RWPE1 (cell line): ENCODE measurements around the gene EXOC2.

Source experiments
- CTCF ChIA-PET: fragments of 350-600 bp; sonication (Branson Sonifier 250); formaldehyde crosslinking; extraction: SDS; loops from one replicate; lab custom pipeline; 2021; lab: Yijun Ruan, JAX
- POLR2A ChIA-PET: fragments of 400-600 bp; formaldehyde crosslinking; extraction: SDS; loops from one replicate; lab custom pipeline; 2020; ENCODE audit warnings: antibody characterized with exemption; ENCODE audit not compliant: low non-redundant PET; lab: Yijun Ruan, JAX
- DNase-seq: peaks from one replicate; pipeline ENCODE4 v3.0.0; 2012; ENCODE audit warnings: low spot score
- H3K27ac ChIP-seq: fragments of 450-650 bp; 2 replicates; pipeline ENCODE4 v1.5.1; 2017
- TF ChIP-seq, protein P1 (sequence below): fragments of 450-650 bp; conservative IDR thresholded peaks from 2 replicates; pipeline ENCODE4 v1.5.1; 2017; ENCODE audit warnings: low read depth, mild to moderate bottlenecking

The EXOC2 gene

DNA sequence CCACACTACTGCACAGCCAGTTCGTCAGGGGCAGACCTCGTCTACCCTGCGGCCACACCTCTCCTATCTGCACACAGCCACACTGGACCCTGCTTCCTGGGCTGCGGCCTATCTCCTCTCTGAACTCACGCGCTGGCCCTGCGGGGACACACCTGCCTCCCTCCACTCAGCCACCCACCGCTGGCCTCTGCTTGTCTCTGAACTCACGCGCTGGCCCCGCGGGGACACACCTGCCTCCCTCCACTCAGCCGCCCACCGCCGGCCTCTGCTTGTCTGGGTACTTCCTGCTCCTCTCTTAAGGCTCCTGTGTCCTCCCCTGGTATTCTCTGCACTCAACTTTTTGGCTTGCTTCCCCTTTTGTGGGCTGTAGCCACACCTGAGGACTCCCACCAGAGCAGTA, 88.4 kb downstream of the EXOC2 start:
- TF ChIP-seq, protein P1, sequence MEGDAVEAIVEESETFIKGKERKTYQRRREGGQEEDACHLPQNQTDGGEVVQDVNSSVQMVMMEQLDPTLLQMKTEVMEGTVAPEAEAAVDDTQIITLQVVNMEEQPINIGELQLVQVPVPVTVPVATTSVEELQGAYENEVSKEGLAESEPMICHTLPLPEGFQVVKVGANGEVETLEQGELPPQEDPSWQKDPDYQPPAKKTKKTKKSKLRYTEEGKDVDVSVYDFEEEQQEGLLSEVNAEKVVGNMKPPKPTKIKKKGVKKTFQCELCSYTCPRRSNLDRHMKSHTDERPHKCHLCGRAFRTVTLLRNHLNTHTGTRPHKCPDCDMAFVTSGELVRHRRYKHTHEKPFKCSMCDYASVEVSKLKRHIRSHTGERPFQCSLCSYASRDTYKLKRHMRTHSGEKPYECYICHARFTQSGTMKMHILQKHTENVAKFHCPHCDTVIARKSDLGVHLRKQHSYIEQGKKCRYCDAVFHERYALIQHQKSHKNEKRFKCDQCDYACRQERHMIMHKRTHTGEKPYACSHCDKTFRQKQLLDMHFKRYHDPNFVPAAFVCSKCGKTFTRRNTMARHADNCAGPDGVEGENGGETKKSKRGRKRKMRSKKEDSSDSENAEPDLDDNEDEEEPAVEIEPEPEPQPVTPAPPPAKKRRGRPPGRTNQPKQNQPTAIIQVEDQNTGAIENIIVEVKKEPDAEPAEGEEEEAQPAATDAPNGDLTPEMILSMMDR, result no peak
- DNase-seq, result no peak
- ChIA-PET POLR2A (no interaction called here), CTCF (no interaction called here)
- no peak overlapping the region for H3K27ac ChIP-seq

DNA sequence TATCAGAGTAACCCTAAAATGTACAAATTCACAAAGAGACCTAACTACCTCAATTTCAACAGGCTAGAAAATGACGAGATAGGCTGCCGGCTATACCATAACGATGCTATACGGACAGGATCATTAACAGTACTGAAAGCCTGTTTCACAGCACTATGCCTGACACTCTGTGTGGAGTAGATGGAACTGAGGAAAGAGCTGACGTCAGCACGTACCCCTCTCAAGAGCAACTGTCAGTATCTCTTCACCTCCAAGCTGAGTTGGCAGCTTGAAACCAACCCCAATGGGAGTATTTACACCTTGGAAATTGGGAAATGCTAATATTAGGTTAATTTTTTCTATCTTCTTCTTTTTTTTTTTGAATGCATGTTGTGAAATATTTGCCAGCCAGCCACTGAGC, 89.7 kb downstream of the EXOC2 start:
- TF ChIP-seq, protein P1, result no peak
- DNase-seq, result no peak
- CTCF ChIA-PET, result no interaction called here

DNA sequence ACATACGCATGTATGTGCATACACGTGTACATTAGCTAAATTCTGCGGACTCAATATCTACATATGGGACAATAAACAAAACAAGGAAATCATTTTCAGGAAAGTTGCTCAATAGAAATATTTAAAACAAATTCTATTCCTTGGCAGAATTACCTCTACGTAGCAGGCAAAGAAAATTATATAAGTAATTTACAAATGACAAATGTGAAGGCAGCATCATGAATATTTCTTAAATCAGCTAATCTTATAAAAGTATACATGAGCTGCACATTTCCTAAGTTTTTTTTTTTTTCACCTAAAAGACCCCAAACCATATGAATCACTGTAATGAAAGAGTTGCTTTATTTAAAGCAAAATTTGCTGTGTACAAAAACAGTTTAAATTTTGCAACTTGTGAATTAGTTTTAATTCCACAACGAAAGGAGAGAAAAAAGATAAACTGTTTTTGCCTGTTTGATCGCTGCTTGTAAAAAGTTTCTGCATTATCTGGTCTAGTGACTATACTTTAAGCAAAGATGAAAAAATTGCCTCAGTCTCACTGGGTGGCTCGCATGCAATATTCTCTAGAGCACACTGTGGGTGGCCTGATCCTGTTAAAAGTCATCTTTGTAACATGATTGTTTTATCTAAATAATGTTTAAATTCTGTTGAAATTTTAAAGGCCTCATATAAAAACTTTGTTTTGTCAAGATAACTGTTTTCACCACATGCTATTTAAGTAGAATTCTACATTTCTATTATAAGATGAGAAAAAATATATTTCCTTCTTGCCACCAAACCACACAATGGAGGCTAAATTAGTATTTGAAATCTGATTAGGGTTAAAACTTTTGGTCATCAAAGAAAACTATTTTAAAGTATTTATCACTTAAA, 93.1 kb downstream of the EXOC2 start:
- POLR2A ChIA-PET, result no interaction called here
- DNase-seq, result no peak
- H3K27ac ChIP-seq, result no peak overlapping the region
- TF ChIP-seq, protein P1, result no peak
- CTCF ChIA-PET, result interaction anchor here (0.5 kb wide), 1 partner anchor 153 kb away, joined by 4 read pairs; no protein-coding TSS in a partner anchor

More for the DNA sequence above, 89.7 kb downstream of the EXOC2 start:
- H3K27ac ChIP-seq, result no peak overlapping the region
- POLR2A ChIA-PET, result no interaction called here

DNA sequence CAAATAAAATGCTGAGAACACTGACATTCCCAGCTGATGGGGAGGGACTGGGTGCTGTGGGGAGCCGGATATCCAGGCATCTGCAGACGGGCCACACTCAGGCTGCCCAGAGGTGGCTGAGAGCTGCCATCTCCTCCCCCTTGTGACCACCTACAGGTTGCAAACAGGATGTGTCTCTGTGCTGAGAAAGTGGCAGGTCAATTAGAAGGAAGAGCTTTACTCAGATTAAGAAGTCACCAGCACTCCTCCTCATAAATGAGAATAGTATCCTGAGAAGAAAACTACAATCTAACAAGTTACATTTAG, 99.1 kb downstream of the EXOC2 start:
- ChIA-PET POLR2A (no interaction called here), CTCF (interaction anchor here (0.6 to 1.6 kb wide), 3 partner anchors 17 to 803 kb away, joined by 3 to 5 read pairs (median 3); no protein-coding TSS in a partner anchor)
- no peak overlapping the region for H3K27ac ChIP-seq
- DNase-seq, result no peak
- TF ChIP-seq, protein P1, result no peak

DNA sequence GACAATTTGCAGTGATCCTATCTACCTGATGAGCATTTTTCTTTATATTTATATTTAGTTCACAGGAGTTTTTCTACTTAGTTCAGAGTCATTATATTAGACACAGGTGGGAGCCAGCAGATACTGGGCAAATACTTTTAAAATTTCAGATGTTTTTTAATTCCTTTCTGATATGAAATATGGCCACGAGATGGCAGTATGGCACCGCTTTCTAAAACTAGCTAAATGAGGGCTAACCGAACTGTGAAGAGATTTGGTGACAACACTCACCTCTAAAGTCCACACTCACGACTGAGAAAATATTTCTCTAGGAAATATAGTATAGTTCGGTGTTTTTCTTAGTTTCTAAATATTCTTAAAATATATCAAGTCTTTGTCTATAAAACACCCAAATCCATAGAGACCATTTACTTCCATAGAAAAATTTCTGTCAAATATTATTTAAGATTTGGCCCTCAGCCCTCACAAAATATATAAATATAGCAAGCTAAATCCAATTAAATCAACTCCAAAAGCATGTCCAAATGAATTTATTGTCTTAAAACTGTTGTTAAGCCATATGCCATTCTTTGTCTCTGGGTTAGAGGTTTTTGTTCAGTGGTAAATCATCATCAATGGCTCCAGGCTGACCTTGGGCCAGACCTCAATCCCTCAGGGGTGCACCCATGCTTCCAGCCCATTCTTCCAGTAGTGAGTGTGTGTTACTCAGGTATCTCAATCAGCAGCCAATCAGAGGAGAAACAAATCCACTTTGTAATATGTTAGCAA, 99.6 kb downstream of the EXOC2 start:
- POLR2A ChIA-PET, result no interaction called here
- DNase-seq, result peak; percentile 26
- no peak overlapping the region for H3K27ac ChIP-seq
- TF ChIP-seq, protein P1, result peak; percentile 70
- CTCF ChIA-PET, result interaction anchor here (0.6 to 1.6 kb wide), 14 partner anchors 10 to 844 kb away, joined by 3 to 9 read pairs (median 3); no protein-coding TSS in a partner anchor

DNA sequence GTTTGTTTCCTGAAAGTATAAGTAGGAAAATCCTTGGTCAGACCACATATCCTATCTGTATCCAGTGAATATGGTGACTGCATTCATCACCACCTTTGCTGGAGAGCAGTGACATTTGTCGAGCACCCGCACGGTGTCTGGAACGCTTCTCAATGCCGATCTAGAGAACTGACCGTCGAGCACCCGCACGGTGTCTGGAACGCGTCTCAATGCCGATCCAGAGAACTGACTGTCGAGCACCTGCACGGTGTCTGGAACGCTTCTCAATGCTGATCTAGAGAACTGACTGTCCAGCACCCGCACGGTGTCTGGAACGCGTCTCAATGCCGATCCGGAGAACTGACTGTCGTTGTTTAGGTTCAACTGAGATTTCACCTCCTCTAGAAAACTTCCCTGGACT, 103.8 kb downstream of the EXOC2 start:
- ChIA-PET POLR2A (no interaction called here), CTCF (no interaction called here)
- DNase-seq, result no peak
- TF ChIP-seq, protein P1, result no peak
- H3K27ac ChIP-seq, result no peak overlapping the region
